Hematopoietic multipotent progenitor cell treated with erythropoietin and hydrocortisone succinate and interleukin-3 and kit ligand, for 17 days (in vitro differentiated cells): ENCODE data around the gene RFX4.

Experiments
- DNase-seq: peaks from one replicate; pipeline ENCODE4 v3.0.0-alpha.2; 2015; ENCODE audit warnings: low spot score

The RFX4 gene

GRCh38 chr12:106733660-106734059 is 150.9 kb downstream of the RFX4 start:
- DNase-seq, result no peak

- no peak for DNase-seq
These were observed 153.5 kb downstream of the RFX4 start for GRCh38 chr12:106736051-106736957.

- DNase-seq, result no peak
These were observed 156.5 kb downstream of the RFX4 start for GRCh38 chr12:106739318-106739717.

GRCh38 chr12:106739815-106740530 is 157.2 kb downstream of the RFX4 start:
- no peak for DNase-seq

GRCh38 chr12:106740818-106741217 is 158.0 kb downstream of the RFX4 start:
- DNase-seq, result no peak

- DNase-seq, result no peak
These were observed 158.4 kb downstream of the RFX4 start for GRCh38 chr12:106741247-106741646.

GRCh38 chr12:106743270-106743988 is 160.6 kb downstream of the RFX4 start:
- DNase-seq, result no peak

GRCh38 chr12:106744600-106744999 is 161.8 kb downstream of the RFX4 start:
- DNase-seq, result no peak

- no peak for DNase-seq
These were observed 162.5 kb downstream of the RFX4 start for GRCh38 chr12:106745181-106745745.

- no peak for DNase-seq
These were observed 165.2 kb downstream of the RFX4 start for GRCh38 chr12:106747973-106748436.

- DNase-seq, result no peak
These were observed 167.7 kb downstream of the RFX4 start for GRCh38 chr12:106750524-106750923.

- no peak for DNase-seq
These were observed 170.7 kb downstream of the RFX4 start for GRCh38 chr12:106753526-106753925.

- DNase-seq, result no peak
These were observed 171.5 kb downstream of the RFX4 start for GRCh38 chr12:106754331-106754730.

GRCh38 chr12:106757623-106758348 is 175.0 kb downstream of the RFX4 start:
- DNase-seq, result no peak

GRCh38 chr12:106758349-106759110 is 175.7 kb downstream of the RFX4 start:
- no peak for DNase-seq

GRCh38 chr12:106759526-106760183 is 176.9 kb downstream of the RFX4 start:
- no peak for DNase-seq

GRCh38 chr12:106760184-106760531 is 177.4 kb downstream of the RFX4 start:
- no peak for DNase-seq

GRCh38 chr12:106764220-106764619 is 181.4 kb downstream of the RFX4 start:
- DNase-seq, result no peak

GRCh38 chr12:106764738-106765137 is 181.9 kb downstream of the RFX4 start:
- no peak for DNase-seq

GRCh38 chr12:106766393-106766826 is 183.6 kb downstream of the RFX4 start:
- DNase-seq, result no peak
